HFFc6 (cell line): ENCODE data around the gene HCLS1. TPM values are rescaled to one million over a fixed set of nuclear protein-coding genes. Genes with fewer than 3 reads are reported as not detected.

Source experiments
- DNase-seq: peaks from one replicate; pipeline ENCODE4 v3.0.0-alpha.2; 2018
- H3K27ac Mint-ChIP-seq: 2 replicates; pipeline ENCODE4 v1.8.0; 2020; ENCODE audit warnings: mild to moderate bottlenecking, mixed read lengths
- H3K27me3 Mint-ChIP-seq: 2 replicates; pipeline ENCODE4 v1.8.0; 2021; ENCODE audit warnings: mild to moderate bottlenecking, moderate library complexity, mixed read lengths; ENCODE audit not compliant: insufficient read depth
- H3K36me3 Mint-ChIP-seq: 2 replicates; pipeline ENCODE4 v1.8.0; 2021; ENCODE audit warnings: low read depth, mixed read lengths
- H3K4me1 Mint-ChIP-seq: 2 replicates; pipeline ENCODE4 v1.8.0; 2020; ENCODE audit warnings: low read depth, mixed read lengths
- H3K4me3 Mint-ChIP-seq: 2 replicates; pipeline ENCODE4 v1.8.0; 2020; ENCODE audit warnings: mild to moderate bottlenecking, moderate library complexity, mixed read lengths
- H3K9me3 Mint-ChIP-seq: 2 replicates; pipeline ENCODE4 v1.8.0; 2020; ENCODE audit warnings: mild to moderate bottlenecking, mixed read lengths
- CTCF ChIP-seq: fragments of 200-600 bp; sonication (generic); IDR thresholded peaks from 2 replicates; pipeline ENCODE4 v1.5.0; 2021; ENCODE audit warnings: antibody characterized with exemption, mild to moderate bottlenecking
- total RNA-seq, 6 experiments: library from RNA; stranded (reverse); fragmentation: NEBNext Ultra II Directional; extraction: Animal tissue kit (Norgen Biotek cat#: 25700); gene quantifications; 2 replicates in 1 of 6; 3 replicates in 5 of 6; pipeline ENCODE4 v1.2.3, GENCODE V29; 2021

Gene HCLS1
- total RNA-seq, 6 experiments from 2014 or later = 0.47 to 6.6 (median 5.3) TPM

- DNase-seq = no peak
- H3K4me1 Mint-ChIP-seq = no peaks in the 10 kb centered on the region
- peaks cover 13% of the 10 kb centered on the region for H3K9me3 Mint-ChIP-seq
- H3K27ac Mint-ChIP-seq = no peak overlapping the region
- H3K36me3 Mint-ChIP-seq = peaks cover 43% of the 10 kb centered on the region
- no peak overlapping the region for H3K4me3 Mint-ChIP-seq
- H3K27me3 Mint-ChIP-seq = peaks cover 1% of the 10 kb centered on the region
- TF ChIP-seq CTCF = no peak
These were observed 21.1 kb upstream of the HCLS1 start for GRCh38 chr3:121681792-121682191.

GRCh38 chr3:121677141-121677540 is 16.4 kb upstream of the HCLS1 start:
- H3K36me3 Mint-ChIP-seq = peaks cover 31% of the 10 kb centered on the region
- no peaks in the 10 kb centered on the region for H3K27me3 Mint-ChIP-seq
- H3K4me1 Mint-ChIP-seq = no peaks in the 10 kb centered on the region
- H3K27ac Mint-ChIP-seq = no peak overlapping the region
- TF ChIP-seq CTCF = no peak
- H3K9me3 Mint-ChIP-seq = no peaks in the 10 kb centered on the region
- DNase-seq = no peak
- H3K4me3 Mint-ChIP-seq = no peak overlapping the region

GRCh38 chr3:121670676-121671075 is 10.0 kb upstream of the HCLS1 start:
- H3K9me3 Mint-ChIP-seq = no peaks in the 10 kb centered on the region
- no peaks in the 10 kb centered on the region for H3K4me1 Mint-ChIP-seq
- H3K4me3 Mint-ChIP-seq = no peak overlapping the region
- no peak for TF ChIP-seq CTCF
- peaks cover 3% of the 10 kb centered on the region for H3K27me3 Mint-ChIP-seq
- no peak overlapping the region for H3K27ac Mint-ChIP-seq
- peaks cover 30% of the 10 kb centered on the region for H3K36me3 Mint-ChIP-seq
- DNase-seq = no peak

- Mint-ChIP-seq H3K4me3 (no peak overlapping the region), H3K27me3 (peaks cover 3% of the 10 kb centered on the region), H3K9me3 (no peaks in the 10 kb centered on the region), H3K36me3 (peaks cover 27% of the 10 kb centered on the region), H3K4me1 (no peaks in the 10 kb centered on the region), H3K27ac (no peak overlapping the region)
- TF ChIP-seq CTCF = no peak
- DNase-seq = no peak
These were observed 6.6 kb upstream of the HCLS1 start for GRCh38 chr3:121667333-121667732.

GRCh38 chr3:121665488-121665887 is 4.8 kb upstream of the HCLS1 start:
- no peak for TF ChIP-seq CTCF
- H3K27me3 Mint-ChIP-seq = peaks cover 3% of the 10 kb centered on the region
- no peak overlapping the region for H3K4me3 Mint-ChIP-seq
- no peaks in the 10 kb centered on the region for H3K9me3 Mint-ChIP-seq
- H3K4me1 Mint-ChIP-seq = peaks cover 7% of the 10 kb centered on the region
- no peak for DNase-seq
- H3K27ac Mint-ChIP-seq = no peak overlapping the region
- H3K36me3 Mint-ChIP-seq = peaks cover 35% of the 10 kb centered on the region
